ENCODE data around the gene TMCO6.

- TF ChIP-seq CTCF (IDR thresholded peaks at IDR 0.05) (no peak), POLR2A (IDR thresholded peaks at IDR 0.05) (no peak)
These were observed 38.7 kb downstream of the TMCO6 start for GRCh38 chr5:140677947-140678346.
